Liver (tissue), 3 donors: ENCODE measurements around the gene BTBD9.

Experiments
- CTCF ChIP-seq: fragments of 150-350 bp; IDR thresholded peaks from 2 replicates; pipeline ENCODE4 v1.5.1; 2017; ENCODE audit warnings: improper control_type of control experiment, low read depth, low read length; ENCODE audit not compliant: missing input control
- RAD21 ChIP-seq, 2 donors: IDR thresholded peaks; 2 replicates each; pipeline ENCODE4 v1.6.1; 2016; ENCODE audit warnings: antibody characterized with exemption in 2 of 2, mild to moderate bottlenecking in 2 of 2
- YY1 ChIP-seq: IDR thresholded peaks from 2 replicates; pipeline ENCODE4 v1.6.1; 2016; ENCODE audit warnings: antibody characterized with exemption, mild to moderate bottlenecking
- donor health status: healthy.
- donor health status: healthy.

- TF ChIP-seq RAD21 (IDR thresholded peaks at IDR 0.05) (no peak), YY1 (no peak), CTCF (no peak)
Measured at GRCh38 chr6:38279963-38280588, 359.7 kb downstream of the BTBD9 start.
